Fibroblast of skin of right biceps (primary cell): ENCODE data around the gene NPR3.

Experiments
- DNase-seq: peaks from one replicate; pipeline ENCODE4 v3.0.0-alpha.2; 2013

The NPR3 gene

GRCh38 chr5:32712481-32713360 is 1.6 kb downstream of the NPR3 start:
- DNase-seq: peak; percentile 59

DNA sequence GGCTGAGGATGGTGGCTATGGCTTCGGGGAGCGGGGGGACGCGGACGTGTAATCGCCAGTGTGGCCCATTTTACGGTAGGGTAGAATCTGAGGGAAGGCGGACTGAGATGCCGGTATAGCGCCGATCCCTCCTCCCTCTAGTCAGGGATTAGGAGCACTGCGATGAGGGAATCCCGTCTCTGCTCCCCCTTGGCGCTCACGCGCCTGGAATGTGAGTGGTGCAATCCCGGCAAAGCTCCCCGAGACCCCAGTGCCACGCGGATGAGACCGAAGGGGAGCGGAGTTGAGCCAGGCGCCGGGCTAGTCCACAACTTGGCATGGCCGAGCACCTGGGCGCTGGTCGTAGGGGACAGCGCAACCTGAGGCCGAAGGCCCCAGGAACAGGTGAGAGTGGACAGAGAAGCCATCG is 2.2 kb downstream of the NPR3 start:
- DNase-seq: peak; percentile 26

GRCh38 chr5:32713770-32714381 is 2.8 kb downstream of the NPR3 start:
- peak; percentile 54 for DNase-seq

- peak; percentile 46 for DNase-seq
These were observed 3.7 kb downstream of the NPR3 start for GRCh38 chr5:32714836-32715235.

DNA sequence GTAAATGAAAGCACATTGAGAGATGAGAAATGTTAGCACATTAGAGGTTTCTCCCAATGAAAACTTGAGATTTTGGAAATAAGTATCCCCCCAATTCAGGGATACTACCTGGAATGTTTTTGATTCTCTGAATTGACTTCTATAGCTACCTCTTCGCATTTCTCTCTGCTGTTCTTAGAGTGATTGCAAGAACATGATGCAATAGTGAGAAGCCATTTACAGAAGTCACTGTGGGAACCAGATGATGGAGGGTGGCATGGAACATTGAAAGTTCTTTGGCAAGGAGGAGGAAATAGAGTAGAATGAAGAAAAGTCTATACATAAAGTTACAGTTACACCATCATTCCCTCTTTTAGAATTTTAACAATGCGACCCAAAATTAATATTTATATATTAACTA is 9.2 kb downstream of the NPR3 start:
- no peak for DNase-seq

DNA sequence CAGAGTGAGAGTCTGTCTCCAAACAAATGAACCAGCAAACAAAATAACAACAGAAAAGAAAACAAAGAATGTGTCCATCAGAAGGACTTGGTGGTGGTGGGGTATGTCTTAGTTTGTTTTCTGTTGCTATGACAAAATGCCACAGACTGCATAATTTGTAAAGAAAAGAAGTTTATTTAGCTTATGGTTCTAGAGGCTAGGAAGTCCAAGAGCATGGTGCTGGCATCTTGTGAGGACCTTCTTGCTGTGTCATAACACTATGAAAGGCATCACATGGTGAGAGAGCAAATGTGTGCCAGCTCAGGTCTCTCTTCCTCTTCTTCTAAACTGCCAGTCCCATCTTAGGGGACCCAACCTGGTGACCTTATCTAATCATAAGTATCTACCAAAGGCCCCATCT is 10.5 kb downstream of the NPR3 start:
- no peak for DNase-seq

DNA sequence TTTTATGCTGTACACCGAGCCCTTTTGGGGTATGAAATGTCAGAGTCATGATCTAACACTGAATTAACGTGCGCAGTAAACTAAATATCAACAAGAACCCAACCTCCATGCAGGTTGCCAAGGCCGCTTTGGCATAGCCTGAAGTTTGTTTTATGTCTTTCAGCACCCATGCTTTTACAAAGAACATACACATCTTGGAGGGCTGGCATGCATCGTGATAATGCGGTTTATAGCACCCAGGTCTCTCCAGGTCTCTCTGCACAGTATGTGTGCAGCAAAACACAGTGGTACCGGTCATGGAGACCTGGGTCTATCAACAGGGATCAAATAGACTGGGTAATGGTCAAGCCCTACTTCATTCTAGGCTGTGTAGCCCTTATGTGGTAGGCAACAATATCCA is 11.8 kb downstream of the NPR3 start:
- no peak for DNase-seq

GRCh38 chr5:32724526-32724925 is 13.4 kb downstream of the NPR3 start:
- DNase-seq: no peak

DNA sequence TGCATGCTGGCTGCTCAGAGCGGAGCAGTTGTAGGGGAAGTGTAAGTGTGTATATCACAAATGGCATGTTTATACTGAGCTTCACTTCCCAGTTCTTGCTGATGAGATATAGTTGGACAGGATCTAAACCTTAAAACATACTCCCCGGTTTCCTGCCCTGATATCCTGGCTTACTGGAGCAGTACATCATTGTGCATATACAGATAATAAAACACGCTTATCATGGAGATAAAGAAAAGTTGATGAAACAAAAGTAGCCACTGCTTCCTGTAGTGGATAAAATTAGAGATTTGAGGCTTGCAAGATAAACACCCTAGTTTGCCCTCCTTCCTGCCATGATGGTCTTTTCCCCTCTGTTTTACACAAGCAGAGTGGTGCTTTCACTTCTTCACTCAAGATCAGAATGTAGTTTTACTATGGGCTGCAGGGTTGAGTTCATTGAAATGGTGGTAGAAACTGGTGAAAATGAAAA is 15.0 kb downstream of the NPR3 start:
- no peak for DNase-seq

DNA sequence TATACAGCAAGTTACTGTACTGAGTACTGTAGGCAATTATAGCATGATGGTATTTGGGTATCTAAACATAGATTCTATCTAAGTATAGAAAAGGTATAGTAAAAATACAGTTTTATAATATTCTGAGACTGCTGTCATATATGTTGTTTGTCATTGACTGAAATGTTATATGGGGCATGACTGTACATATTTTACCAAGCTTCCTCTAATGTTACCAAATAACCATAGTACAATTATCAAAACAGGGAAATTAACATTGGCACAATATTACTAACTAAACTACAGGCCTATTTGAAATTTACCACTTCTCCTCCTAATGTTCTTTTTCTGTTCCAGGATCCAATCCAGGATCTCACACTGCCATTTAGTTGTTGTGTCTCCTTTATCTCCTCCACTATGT is 18.5 kb downstream of the NPR3 start:
- no peak for DNase-seq

DNA sequence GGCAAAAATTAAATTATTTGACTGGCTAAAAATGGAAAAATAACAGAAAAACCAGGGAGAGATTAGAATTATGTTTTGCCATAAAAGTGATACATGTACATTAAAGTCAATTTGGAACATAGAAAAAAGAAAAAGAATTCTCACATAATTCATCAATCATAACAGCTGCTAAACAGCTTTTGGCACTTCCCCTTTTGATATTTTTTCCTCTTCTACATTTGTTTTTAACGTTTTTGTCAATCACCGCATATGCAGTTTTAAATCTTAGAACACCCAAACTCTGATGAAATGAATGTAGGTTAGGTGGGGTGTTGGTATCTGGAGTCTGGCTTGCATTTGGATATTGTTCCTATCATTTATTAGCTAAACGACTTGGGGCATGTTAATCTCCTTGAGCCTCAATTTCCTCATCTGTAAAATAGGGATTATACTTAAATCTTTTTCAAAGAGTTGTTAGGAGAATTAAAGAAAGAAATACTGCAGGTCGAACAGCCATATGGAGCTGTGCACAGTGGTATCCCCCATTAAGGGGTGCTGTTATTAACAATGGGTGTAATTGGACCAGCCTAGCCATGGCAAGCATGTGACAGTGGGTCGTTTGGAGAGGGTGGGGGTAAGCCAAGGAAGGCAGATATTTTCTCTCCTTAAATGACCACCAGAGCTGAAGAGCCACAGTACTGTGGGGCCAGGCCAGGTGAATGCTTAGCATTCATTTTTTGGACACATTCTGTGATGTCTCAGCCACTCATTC is 22.6 kb downstream of the NPR3 start:
- DNase-seq: no peak

DNA sequence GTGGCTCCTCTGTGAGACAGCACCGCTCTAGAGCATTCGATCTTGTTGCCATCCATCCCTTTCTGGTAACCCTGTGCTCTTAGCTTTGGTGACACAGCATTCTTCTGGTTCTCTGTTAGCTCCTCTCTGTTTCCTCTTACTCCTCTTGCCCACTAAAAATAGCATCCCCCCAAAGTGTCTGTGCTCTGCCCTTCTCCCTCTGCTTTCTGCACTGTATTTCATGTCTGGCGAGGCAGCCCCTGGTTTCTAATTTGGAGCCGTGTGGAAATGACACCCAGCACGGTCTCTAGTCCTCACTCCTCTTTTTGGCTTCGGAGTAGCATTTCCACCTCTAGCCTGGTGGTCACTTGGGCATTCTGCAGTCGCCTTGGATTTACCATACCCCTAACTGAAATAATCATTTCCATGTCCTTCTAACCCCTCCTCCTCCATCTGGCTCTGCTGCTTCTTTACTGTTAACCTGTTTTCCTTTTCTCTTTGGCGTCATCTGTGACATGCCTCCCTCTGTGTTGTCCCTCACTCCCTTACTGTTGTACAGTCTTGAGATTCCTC is 23.8 kb downstream of the NPR3 start:
- DNase-seq: no peak

- no peak for DNase-seq
These were observed 24.4 kb downstream of the NPR3 start for GRCh38 chr5:32735512-32735911.

- DNase-seq: no peak
These were observed 25.7 kb downstream of the NPR3 start for GRCh38 chr5:32736842-32737241.

GRCh38 chr5:32740651-32741050 is 29.5 kb downstream of the NPR3 start:
- no peak for DNase-seq

GRCh38 chr5:32745317-32745716 is 34.2 kb downstream of the NPR3 start:
- no peak for DNase-seq

DNA sequence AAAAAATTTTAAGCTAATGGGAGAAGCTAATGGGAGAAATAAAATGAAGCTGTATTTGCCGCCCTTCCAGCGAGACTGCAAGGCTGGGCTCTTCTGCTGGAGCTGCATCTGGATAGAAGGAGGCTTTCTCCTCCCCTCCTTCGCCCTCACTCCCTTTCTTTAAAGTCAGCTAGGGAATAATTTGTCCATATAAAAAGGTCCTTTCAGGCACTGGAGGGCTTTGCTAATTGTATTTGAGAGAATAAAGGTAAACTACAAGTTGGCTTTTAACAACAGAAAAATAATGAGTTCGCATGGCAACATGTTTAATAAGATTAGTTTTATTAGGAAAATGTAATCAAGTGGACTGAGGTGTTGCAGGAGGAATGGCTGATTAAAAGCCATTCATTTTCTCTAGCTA is 41.3 kb downstream of the NPR3 start:
- DNase-seq: no peak

DNA sequence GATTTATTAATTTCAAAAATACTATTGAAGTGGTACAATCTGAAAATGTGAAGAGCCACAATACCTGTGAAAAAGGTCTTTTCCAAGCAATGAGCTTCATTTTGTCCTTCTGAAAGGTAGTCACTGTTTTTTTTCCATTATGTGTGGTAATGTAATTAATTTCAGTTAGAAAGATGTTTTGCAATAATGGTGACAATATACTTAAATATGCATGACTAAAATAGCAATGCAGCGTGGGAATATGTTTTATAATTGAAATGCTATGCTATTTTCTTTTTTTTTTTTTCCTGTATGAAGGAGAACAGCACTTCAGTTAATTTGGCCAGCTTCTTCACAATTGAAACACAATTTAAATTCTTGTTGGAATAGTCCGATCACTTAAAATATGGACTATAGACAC is 41.9 kb downstream of the NPR3 start:
- DNase-seq: peak; percentile 75

DNA sequence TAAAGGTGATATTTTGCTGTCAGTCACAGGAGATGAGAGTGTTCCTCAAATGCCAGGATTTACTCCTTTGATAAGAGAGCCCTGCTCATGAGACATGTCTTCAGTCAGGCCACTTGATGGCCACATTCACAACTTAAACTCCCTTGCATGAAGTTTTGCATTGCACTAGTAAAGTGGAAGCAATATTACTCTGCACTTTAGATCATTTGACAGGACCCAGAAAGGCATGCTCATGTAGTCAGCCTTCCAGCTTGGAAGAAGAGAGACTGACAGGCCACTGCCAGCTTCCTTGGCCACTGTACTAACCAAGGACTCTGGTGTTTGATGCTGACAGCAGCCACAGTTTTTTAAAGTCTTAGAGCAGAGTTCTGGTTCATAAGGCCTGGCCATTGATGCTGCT is 42.6 kb downstream of the NPR3 start:
- DNase-seq: peak; percentile 45

GRCh38 chr5:32754284-32754683 is 43.2 kb downstream of the NPR3 start:
- DNase-seq: peak; percentile 14

- DNase-seq: peak; percentile 90
These were observed 49.0 kb downstream of the NPR3 start for GRCh38 chr5:32760091-32760509.

DNA sequence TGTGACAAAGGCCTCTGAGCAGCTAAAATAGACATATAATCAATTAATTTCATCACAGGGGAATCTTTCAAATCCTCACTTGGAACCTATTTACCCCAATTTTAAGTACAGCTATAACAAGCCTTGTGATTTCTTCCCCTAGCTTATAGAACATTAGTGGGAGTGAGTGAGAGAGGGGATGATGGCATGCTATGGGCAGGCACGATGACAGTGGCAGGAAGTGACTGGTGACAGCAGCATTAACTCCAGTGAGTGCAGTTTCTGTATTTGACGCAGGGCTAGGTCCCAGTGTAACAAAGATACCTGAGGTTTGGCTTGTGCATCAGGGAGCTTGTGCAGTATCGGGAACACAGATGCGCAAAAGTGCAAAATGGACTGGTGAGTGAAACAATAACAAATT is 54.1 kb downstream of the NPR3 start:
- DNase-seq: no peak

DNA sequence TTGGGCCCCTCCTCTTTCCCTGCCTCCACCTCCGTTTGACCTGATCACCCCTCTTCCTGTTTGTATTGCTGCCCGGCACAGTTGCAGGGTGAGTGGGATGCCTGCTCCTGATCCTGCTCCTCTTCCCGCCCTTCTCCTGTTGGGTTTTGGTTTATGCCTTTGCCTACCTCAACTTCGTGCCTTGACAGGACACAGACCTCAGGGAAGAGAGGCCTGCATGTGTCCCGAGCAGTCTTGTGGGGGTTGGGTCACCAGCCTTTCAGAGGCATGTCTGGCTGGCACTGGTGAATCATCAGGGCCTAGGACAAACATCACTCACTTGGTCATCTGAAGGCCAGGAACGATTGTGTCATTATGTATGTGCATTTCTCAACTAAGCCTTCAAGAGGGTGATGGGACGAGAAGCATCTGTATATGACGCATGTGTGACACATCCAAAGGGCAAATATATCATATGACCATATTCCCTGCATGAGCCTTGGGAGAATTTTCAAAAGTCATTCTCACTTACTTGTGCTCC is 56.9 kb downstream of the NPR3 start:
- peak; percentile 92 for DNase-seq
